HUES48 (cell line): ENCODE results near the gene RTEL1.

Experiments
- H3K27ac ChIP-seq: one replicate; pipeline ENCODE4 v1.7.0; 2013; ENCODE audit warnings: low read depth, low read length, inconsistent platforms
- H3K27me3 ChIP-seq: 2 replicates; pipeline ENCODE4 v1.6.1; 2013; ENCODE audit warnings: mild to moderate bottlenecking, low read length; ENCODE audit not compliant: control insufficient read depth, insufficient read depth
- H3K36me3 ChIP-seq: 2 replicates; pipeline ENCODE4 v1.6.1; 2013; ENCODE audit warnings: low read length; ENCODE audit not compliant: control insufficient read depth, insufficient read depth
- H3K4me1 ChIP-seq: 2 replicates; pipeline ENCODE4 v1.6.1; 2013; ENCODE audit warnings: mild to moderate bottlenecking, low read length; ENCODE audit not compliant: control insufficient read depth, insufficient read depth
- H3K4me3 ChIP-seq: 2 replicates; pipeline ENCODE4 v1.5.1; 2013; ENCODE audit warnings: mild to moderate bottlenecking, low read depth, low read length
- H3K9ac ChIP-seq: 2 replicates; pipeline ENCODE4 v1.6.1; 2013; ENCODE audit warnings: mild to moderate bottlenecking, low read depth, low read length, moderate library complexity
- H3K9me3 ChIP-seq: 2 replicates; pipeline ENCODE4 v1.6.1; 2013; ENCODE audit warnings: low read length; ENCODE audit not compliant: control insufficient read depth, insufficient read depth

Gene RTEL1

DNA sequence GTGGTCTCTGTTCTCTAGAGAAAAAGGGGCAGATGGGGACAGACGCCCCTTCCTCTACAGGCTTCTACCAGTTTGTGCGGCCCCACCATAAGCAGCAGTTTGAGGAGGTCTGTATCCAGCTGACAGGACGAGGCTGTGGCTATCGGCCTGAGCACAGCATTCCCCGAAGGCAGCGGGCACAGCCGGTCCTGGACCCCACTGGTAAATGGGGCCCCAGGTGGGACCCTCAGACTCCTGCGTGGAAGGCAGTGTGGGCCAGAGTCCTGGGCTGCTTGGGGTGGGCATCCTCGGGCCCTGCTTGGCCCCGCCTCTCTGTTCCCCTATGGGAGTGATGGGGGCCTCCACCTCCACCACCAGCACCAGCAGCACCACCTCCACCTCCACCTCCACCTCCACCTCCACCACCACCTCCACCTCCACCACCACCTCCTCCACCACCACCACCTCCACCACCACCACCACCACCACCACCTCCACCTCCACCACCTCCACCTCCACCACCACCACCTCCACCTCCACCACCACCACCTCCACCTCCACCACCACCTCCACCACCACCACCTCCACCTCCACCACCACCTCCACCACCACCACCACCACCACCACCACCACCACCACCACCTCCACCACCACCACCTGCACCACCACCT, 35.1 kb downstream of the RTEL1 start:
- Histone ChIP-seq H3K4me3 (no peak overlapping the region), H3K27me3 (no peaks in the 10 kb centered on the region), H3K4me1 (peaks cover 4% of the 10 kb centered on the region; the same call in 1 of the 2 replicates), H3K9me3 (no peaks in the 10 kb centered on the region), H3K27ac (no peak overlapping the region), H3K9ac (no peak overlapping the region), H3K36me3 (peaks cover 8% of the 10 kb centered on the region; the same call in 1 of the 2 replicates)

DNA sequence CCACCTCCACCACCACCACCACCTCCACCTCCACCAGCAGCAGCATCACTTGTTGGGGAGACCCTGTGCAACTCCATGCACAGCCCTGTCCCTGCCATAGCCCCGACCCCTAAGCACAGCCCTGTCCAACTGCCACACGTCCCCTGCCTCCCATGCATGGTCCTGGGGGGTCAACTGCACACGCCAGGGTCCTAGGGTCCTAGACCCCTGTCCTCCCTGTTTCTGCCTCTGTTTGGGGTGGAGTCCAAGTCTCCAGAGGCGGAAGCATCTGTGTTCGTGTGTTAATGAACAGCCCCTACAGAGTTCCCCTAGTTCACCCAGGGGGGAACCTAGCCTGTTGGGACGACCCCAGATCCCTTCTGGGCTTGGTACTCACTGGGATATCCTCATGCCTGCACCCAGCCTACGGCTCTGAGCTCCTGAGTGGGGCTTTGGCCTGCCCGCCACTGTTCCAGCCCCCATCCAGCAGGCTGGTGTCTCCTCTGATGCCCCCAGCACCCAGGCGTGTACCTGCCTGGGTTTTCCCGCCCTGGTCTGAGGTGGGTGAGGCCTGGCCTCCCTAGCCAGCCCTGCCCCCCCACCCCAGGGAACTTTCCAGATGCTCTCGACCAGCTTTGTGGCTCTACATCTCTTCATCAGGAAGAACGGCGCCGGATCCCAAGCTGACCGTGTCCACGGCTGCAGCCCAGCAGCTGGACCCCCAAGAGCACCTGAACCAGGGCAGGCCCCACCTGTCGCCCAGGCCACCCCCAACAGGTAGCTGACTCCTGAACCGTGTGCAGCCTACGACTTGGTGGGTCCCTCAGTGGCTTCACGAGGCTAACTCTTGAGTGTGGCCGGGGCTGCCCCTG, 35.8 kb downstream of the RTEL1 start:
- Histone ChIP-seq H3K9me3 (no peaks in the 10 kb centered on the region), H3K36me3 (peaks cover 8% of the 10 kb centered on the region; the same call in 1 of the 2 replicates), H3K9ac (no peak overlapping the region), H3K27ac (no peak overlapping the region), H3K4me1 (peaks cover 4% of the 10 kb centered on the region; the same call in 1 of the 2 replicates), H3K4me3 (no peak overlapping the region), H3K27me3 (no peaks in the 10 kb centered on the region)

DNA sequence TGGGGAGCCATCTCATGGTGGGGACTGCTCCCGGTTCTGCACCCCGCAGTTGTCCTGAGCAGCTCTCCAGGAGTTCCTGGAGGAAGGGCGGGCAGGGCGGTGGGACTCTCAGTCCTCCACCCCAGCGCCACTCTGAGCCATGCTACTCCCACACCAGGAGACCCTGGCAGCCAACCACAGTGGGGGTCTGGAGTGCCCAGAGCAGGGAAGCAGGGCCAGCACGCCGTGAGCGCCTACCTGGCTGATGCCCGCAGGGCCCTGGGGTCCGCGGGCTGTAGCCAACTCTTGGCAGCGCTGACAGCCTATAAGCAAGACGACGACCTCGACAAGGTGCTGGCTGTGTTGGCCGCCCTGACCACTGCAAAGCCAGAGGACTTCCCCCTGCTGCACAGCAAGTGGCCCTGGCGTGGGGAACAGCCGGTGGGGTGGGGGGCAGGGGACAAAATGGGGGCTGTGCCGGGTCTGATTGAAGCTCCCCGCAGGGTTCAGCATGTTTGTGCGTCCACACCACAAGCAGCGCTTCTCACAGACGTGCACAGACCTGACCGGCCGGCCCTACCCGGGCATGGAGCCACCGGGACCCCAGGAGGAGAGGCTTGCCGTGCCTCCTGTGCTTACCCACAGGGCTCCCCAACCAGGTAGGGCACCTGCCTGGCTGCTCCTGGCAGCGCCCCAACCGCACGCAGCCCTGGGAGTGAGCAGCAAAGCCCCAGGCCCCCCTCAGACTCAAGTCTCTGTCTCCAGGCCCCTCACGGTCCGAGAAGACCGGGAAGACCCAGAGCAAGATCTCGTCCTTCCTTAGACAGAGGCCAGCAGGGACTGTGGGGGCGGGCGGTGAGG, 36.7 kb downstream of the RTEL1 start:
- H3K27ac ChIP-seq: no peak overlapping the region
- H3K4me1 ChIP-seq: peaks cover 4% of the 10 kb centered on the region; the same call in 1 of the 2 replicates

DNA sequence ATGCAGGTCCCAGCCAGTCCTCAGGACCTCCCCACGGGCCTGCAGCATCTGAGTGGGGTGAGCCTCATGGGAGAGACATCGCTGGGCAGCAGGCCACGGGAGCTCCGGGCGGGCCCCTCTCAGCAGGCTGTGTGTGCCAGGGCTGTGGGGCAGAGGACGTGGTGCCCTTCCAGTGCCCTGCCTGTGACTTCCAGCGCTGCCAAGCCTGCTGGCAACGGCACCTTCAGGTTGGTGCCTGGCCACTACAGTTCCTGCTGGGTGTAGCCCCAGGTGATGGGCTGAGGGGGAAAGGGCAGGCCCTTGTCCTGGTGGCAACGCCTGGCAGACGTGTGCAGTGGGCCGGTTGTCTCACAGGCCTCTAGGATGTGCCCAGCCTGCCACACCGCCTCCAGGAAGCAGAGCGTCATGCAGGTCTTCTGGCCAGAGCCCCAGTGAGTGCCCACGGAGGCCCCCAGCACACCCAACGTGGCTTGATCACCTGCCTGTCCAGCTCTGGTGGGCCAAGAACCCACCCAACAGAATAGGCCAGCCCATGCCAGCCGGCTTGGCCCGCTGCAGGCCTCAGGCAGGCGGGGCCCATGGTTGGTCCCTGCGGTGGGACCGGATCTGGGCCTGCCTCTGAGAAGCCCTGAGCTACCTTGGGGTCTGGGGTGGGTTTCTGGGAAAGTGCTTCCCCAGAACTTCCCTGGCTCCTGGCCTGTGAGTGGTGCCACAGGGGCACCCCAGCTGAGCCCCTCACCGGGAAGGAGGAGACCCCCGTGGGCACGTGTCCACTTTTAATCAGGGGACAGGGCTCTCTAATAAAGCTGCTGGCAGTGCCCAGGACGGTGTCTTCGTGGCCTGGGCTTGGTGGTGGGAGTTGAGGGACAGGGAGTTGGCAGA, 37.6 kb downstream of the RTEL1 start:
- Histone ChIP-seq H3K9me3 (no peaks in the 10 kb centered on the region), H3K4me1 (peaks cover 4% of the 10 kb centered on the region; the same call in 1 of the 2 replicates), H3K27ac (peak overlapping the region; percentile 21), H3K9ac (no peak overlapping the region), H3K4me3 (no peak overlapping the region), H3K27me3 (no peaks in the 10 kb centered on the region), H3K36me3 (peaks cover 6% of the 10 kb centered on the region; the same call in 1 of the 2 replicates)

More for the DNA sequence above, 36.7 kb downstream of the RTEL1 start:
- H3K4me3 ChIP-seq: no peak overlapping the region
- no peak overlapping the region for H3K9ac ChIP-seq
- no peaks in the 10 kb centered on the region for H3K27me3 ChIP-seq
- H3K9me3 ChIP-seq: no peaks in the 10 kb centered on the region
- H3K36me3 ChIP-seq: peaks cover 8% of the 10 kb centered on the region; the same call in 1 of the 2 replicates

DNA sequence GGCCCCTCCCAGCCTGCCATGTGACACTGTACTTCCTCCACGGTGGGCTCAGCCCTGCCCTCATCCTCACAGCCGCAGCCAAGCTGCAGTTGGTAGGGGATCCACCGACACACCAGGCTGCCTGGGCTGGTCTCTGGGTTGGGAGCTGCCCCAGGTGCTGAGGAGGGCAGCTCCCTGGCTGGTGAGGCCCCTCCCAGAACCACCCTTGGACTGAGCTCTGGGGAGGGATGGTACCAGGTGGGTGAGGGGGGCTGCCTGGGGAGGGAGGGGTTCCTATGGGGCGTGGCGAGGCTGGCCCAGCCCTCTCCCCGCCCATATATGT, 38.2 kb downstream of the RTEL1 start:
- Histone ChIP-seq H3K27me3 (no peaks in the 10 kb centered on the region), H3K36me3 (peaks cover 6% of the 10 kb centered on the region; the same call in 1 of the 2 replicates), H3K9ac (no peak overlapping the region), H3K4me3 (peak overlapping the region; percentile 50; the same call in 1 of the 2 replicates), H3K27ac (peak overlapping the region; percentile 21), H3K9me3 (no peaks in the 10 kb centered on the region), H3K4me1 (peaks cover 4% of the 10 kb centered on the region; the same call in 1 of the 2 replicates)

DNA sequence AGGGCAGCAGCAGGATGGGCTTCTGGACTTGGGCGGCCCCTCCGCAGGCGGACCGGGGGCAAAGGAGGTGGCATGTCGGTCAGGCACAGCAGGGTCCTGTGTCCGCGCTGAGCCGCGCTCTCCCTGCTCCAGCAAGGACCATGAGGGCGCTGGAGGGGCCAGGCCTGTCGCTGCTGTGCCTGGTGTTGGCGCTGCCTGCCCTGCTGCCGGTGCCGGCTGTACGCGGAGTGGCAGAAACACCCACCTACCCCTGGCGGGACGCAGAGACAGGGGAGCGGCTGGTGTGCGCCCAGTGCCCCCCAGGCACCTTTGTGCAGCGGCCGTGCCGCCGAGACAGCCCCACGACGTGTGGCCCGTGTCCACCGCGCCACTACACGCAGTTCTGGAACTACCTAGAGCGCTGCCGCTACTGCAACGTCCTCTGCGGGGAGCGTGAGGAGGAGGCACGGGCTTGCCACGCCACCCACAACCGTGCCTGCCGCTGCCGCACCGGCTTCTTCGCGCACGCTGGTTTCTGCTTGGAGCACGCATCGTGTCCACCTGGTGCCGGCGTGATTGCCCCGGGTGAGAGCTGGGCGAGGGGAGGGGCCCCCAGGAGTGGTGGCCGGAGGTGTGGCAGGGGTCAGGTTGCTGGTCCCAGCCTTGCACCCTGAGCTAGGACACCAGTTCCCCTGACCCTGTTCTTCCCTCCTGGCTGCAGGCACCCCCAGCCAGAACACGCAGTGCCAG, 38.7 kb downstream of the RTEL1 start, which contains the start of gene TNFRSF6B:
TNFRSF6B (plus strand) TSS at position 25 of the 729 bp plus-strand sequence; CDS start at position 141, 116 bp downstream.
- no peaks in the 10 kb centered on the region for H3K9me3 ChIP-seq
- peak within 1 kb of the TSS; percentile 50; the same call in 1 of the 2 replicates for H3K4me3 ChIP-seq
- peaks cover 2% of the 10 kb centered on the region; the same call in 1 of the 2 replicates for H3K36me3 ChIP-seq
- no peaks in the 10 kb centered on the region for H3K27me3 ChIP-seq
- peak within 1 kb of the TSS; percentile 21 for H3K27ac ChIP-seq
- H3K4me1 ChIP-seq: peaks cover 4% of the 10 kb centered on the region; the same call in 1 of the 2 replicates
- peak within 1 kb of the TSS; percentile 16; the same call in 1 of the 2 replicates for H3K9ac ChIP-seq

DNA sequence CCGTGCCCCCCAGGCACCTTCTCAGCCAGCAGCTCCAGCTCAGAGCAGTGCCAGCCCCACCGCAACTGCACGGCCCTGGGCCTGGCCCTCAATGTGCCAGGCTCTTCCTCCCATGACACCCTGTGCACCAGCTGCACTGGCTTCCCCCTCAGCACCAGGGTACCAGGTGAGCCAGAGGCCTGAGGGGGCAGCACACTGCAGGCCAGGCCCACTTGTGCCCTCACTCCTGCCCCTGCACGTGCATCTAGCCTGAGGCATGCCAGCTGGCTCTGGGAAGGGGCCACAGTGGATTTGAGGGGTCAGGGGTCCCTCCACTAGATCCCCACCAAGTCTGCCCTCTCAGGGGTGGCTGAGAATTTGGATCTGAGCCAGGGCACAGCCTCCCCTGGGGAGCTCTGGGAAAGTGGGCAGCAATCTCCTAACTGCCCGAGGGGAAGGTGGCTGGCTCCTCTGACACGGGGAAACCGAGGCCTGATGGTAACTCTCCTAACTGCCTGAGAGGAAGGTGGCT, 39.3 kb downstream of the RTEL1 start:
- peak overlapping the region; percentile 50; the same call in 1 of the 2 replicates for H3K4me3 ChIP-seq
- peaks cover 4% of the 10 kb centered on the region; the same call in 1 of the 2 replicates for H3K4me1 ChIP-seq
- no peaks in the 10 kb centered on the region for H3K27me3 ChIP-seq
- peak overlapping the region; percentile 2 for H3K27ac ChIP-seq
- no peaks in the 10 kb centered on the region for H3K9me3 ChIP-seq
- H3K9ac ChIP-seq: no peak overlapping the region
- H3K36me3 ChIP-seq: no peaks in the 10 kb centered on the region

DNA sequence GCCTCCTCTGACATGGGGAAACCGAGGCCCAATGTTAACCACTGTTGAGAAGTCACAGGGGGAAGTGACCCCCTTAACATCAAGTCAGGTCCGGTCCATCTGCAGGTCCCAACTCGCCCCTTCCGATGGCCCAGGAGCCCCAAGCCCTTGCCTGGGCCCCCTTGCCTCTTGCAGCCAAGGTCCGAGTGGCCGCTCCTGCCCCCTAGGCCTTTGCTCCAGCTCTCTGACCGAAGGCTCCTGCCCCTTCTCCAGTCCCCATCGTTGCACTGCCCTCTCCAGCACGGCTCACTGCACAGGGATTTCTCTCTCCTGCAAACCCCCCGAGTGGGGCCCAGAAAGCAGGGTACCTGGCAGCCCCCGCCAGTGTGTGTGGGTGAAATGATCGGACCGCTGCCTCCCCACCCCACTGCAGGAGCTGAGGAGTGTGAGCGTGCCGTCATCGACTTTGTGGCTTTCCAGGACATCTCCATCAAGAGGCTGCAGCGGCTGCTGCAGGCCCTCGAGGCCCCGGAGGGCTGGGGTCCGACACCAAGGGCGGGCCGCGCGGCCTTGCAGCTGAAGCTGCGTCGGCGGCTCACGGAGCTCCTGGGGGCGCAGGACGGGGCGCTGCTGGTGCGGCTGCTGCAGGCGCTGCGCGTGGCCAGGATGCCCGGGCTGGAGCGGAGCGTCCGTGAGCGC, 39.9 kb downstream of the RTEL1 start:
- Histone ChIP-seq H3K36me3 (no peaks in the 10 kb centered on the region), H3K4me3 (no peak overlapping the region), H3K9ac (no peak overlapping the region), H3K27me3 (no peaks in the 10 kb centered on the region), H3K4me1 (peaks cover 4% of the 10 kb centered on the region; the same call in 1 of the 2 replicates), H3K9me3 (no peaks in the 10 kb centered on the region), H3K27ac (peak overlapping the region; percentile 86)
